Measurements from ENCODE around the gene INPP5F. TPM values are rescaled to one million over a fixed set of nuclear protein-coding genes. Genes with fewer than 3 reads are reported as not detected.

The INPP5F gene
- 17.9 and 19.9 TPM in 2 replicates for total RNA-seq

GRCh38 chr10:119725828-119726675 is at the start of gene INPP5F:
TSS of gene INPP5F (plus strand) at chr10:119726050. CDS start at chr10:119726263, 213 bp downstream.

GRCh38 chr10:119872610-119872859 is 146.7 kb downstream of the INPP5F start, which contains the start of gene MCMBP:
TSS of gene MCMBP (minus strand) at chr10:119872843. CDS start at chr10:119872584, 259 bp downstream.

Other genes starting within 250 kb of the INPP5F start
- gene RGS10, start 183.3 kb upstream of the INPP5F start, total RNA-seq = 55.7 and 58.5 TPM in 2 replicates
- 29.4 and 54.4 TPM in 2 replicates for gene TIAL1, start 129.1 kb upstream of the INPP5F start, total RNA-seq
- 12.9 and 17.0 TPM in 2 replicates for gene BAG3, start 74.7 kb upstream of the INPP5F start, total RNA-seq
- gene MCMBP, start 146.8 kb downstream of the INPP5F start, total RNA-seq = 41.7 and 43.1 TPM in 2 replicates
- gene SEC23IP, start 166.7 kb downstream of the INPP5F start, total RNA-seq = 27.5 and 35.9 TPM in 2 replicates

All from smooth muscle cell of trachea (primary cell).